Measurements from ENCODE around the gene SAMHD1. TPM values are rescaled to one million over a fixed set of nuclear protein-coding genes. Genes with fewer than 3 reads are reported as not detected.

SAMHD1 gene
- total and polyA plus RNA-seq, 2 of the 13 experiments (the other 11 are each of a cell fraction or from before 2014, with no cell fraction given), result 16.9 to 43.5 TPM

DNA sequence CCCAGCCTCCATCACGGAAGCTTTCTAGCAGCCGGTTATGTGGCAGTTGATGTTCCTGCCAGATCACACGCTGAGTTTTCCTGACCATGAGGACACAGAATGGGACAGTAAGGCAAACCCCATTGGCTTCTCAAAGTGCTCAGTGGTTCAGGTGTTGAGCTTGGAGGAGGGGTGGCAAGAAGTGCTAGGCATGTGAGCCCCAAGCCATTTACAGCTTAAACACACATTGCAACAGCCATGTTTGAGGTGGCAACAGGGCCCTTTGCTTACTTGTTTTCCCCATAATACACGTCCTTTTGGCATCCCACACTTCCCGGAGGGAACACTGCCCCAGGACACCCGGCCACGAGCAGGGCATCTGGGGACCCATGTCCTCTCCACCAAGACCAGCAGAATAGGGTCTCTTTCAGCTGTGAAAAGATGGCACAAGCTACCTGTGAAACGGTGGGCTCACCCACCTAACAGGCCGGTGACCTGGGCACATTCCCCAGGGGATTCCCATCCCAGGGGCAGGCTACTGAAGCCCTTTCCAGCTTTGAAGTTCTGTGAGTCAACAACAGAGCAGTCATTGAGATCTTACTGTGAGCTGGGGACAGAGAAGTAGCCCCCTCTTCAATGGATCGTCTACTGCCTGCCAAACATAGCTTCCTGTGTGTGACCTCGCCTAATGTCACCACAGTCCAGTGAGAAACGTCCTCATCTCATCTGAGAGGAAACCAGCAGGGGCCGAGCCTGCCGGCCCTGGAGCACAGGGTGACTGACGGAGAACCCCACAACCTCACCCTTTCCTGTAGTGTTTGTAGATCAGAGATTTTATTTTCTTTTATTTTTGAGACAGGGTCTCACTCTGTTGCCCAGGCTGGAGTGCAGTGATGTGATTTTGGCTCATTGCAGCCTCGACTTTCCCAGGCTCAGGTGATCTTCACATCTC is 79.6 kb downstream of the SAMHD1 start (continued):
- TF ChIP-seq ZHX1 (CRISPR knock-in tag; IDR thresholded peaks at IDR 0.05; ENCODE audit: low read depth) (peak; percentile 60; the same call in 1 of the 2 replicates), TAF15 (IDR thresholded peaks at IDR 0.05; ENCODE audit: low read depth, low read length, poor library complexity, severe bottlenecking) (no peak), SMAD9 (CRISPR knock-in tag; IDR thresholded peaks at IDR 0.05) (no peak), SAFB2 (CRISPR knock-in tag; IDR thresholded peaks at IDR 0.05; ENCODE audit: borderline replicate concordance, low read depth) (peak; percentile 5; the same call in 1 of the 2 replicates), ELF3 (CRISPR knock-in tag; IDR thresholded peaks at IDR 0.05) (peak; percentile 74), SMAD3 (CRISPR knock-in tag; IDR thresholded peaks at IDR 0.05) (no peak; the same call in 1 of the 2 replicates), HBP1 (CRISPR knock-in tag; IDR thresholded peaks at IDR 0.05; ENCODE audit: low read depth) (peak; percentile 70; the same call in 1 of the 2 replicates), E2F5 (CRISPR knock-in tag; conservative IDR thresholded peaks at IDR 0.05) (no peak), GPN1 (CRISPR knock-in tag; IDR thresholded peaks at IDR 0.05; ENCODE audit: borderline replicate concordance) (no peak), TEAD2 (CRISPR knock-in tag; IDR thresholded peaks at IDR 0.05) (no peak), ZSCAN20 (CRISPR knock-in tag; IDR thresholded peaks at IDR 0.05; ENCODE audit: borderline replicate concordance) (0 out of 2 replicates have a peak, but pooled peaks have one; percentile 26), HDAC6 (IDR thresholded peaks at IDR 0.05; ENCODE audit: low read depth, low read length) (no peak), FOXO1 (CRISPR knock-in tag; IDR thresholded peaks at IDR 0.05) (no peak; the same call in none of the 2 replicates), TP53 (CRISPR knock-in tag; conservative IDR thresholded peaks at IDR 0.05) (no peak), ZNF652 (CRISPR knock-in tag; IDR thresholded peaks at IDR 0.05; ENCODE audit: borderline replicate concordance, low read depth) (no peak), ARNTL (CRISPR knock-in tag; IDR thresholded peaks at IDR 0.05) (0 out of 2 replicates have a peak, but pooled peaks have one; percentile 22), ZNF550 (CRISPR knock-in tag; IDR thresholded peaks at IDR 0.05; ENCODE audit: borderline replicate concordance) (peak; percentile 27; the same call in 1 of the 2 replicates), ZNF672 (CRISPR knock-in tag; IDR thresholded peaks at IDR 0.05) (no peak), ZNF883 (CRISPR knock-in tag; IDR thresholded peaks at IDR 0.05; ENCODE audit: not compliant biosample characterization) (no peak), MLLT10 (CRISPR knock-in tag; IDR thresholded peaks at IDR 0.05) (no peak), HOXD1 (CRISPR knock-in tag; IDR thresholded peaks at IDR 0.05) (no peak), MTERF4 (CRISPR knock-in tag; IDR thresholded peaks at IDR 0.05) (no peak)
- TF ChIP-seq, protein P1, sequence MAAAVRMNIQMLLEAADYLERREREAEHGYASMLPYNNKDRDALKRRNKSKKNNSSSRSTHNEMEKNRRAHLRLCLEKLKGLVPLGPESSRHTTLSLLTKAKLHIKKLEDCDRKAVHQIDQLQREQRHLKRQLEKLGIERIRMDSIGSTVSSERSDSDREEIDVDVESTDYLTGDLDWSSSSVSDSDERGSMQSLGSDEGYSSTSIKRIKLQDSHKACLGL (CRISPR knock-in tag; IDR thresholded peaks at IDR 0.05), result no peak
